IPS-18a (cell line): ENCODE results near the gene ARHGEF2.
"Not testable (repeated sequence)": the region's sequence is repeated elsewhere in the genome, so short reads cannot be mapped to it uniquely, and the experiment has no call there.

Source experiments
- H3K27ac ChIP-seq: one replicate; pipeline ENCODE4 v1.5.1; 2013; ENCODE audit warnings: low read length
- H3K27me3 ChIP-seq: one replicate; pipeline ENCODE4 v1.6.1; 2013; ENCODE audit warnings: mild to moderate bottlenecking, low read length; ENCODE audit not compliant: control insufficient read depth, insufficient read depth
- H3K36me3 ChIP-seq: one replicate; pipeline ENCODE4 v1.6.1; 2013; ENCODE audit warnings: low read depth, low read length; ENCODE audit not compliant: control insufficient read depth
- H3K4me1 ChIP-seq: one replicate; pipeline ENCODE4 v1.6.1; 2013; ENCODE audit warnings: low read depth, low read length; ENCODE audit not compliant: control insufficient read depth
- H3K4me3 ChIP-seq: one replicate; pipeline ENCODE4 v1.5.1; 2013; ENCODE audit warnings: low read length
- H3K9ac ChIP-seq: one replicate; pipeline ENCODE4 v1.6.1; 2013; ENCODE audit warnings: mild to moderate bottlenecking, low read length, moderate library complexity
- H3K9me3 ChIP-seq: one replicate; pipeline ENCODE4 v1.6.1; 2013; ENCODE audit warnings: low read depth, low read length; ENCODE audit not compliant: control insufficient read depth

The ARHGEF2 gene

DNA sequence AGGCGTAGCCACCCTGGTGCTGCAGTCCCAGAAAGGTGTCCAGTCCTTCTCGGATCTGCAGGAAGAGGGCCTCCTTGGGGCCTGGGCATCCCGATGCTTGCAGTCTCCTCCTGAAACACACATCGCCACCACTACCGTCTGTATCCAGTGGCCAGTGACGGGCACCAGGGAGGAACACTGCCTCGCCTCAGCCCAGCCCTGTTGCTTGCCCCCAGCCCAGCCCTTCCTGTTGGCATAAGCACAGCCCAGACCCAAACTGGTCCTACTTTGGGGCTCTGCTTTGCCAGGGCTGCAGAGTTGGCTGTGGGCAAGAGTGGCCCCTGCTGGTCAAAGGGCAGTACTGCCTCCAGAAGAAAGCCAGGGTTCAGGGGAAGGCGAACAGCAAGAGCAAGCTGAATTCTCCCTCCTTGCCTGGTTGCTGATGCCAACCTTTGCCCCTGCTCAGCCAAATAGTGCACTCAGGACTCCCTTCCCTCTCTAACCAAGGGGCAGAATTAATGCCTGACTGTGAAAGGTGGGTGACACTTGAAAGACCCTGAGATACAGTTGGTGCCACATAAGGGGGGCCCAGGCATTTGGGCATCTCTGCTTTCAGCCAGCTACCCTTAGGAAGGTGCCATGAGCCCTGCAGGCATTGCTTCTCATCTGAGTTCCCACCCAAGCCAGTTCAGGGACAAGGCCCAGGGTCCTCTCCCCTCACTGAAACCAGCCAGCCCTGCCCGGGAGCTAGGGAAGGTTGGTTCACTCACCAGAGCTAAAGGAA is 11.1 kb upstream of the ARHGEF2 start:
- H3K4me1 ChIP-seq, result peaks cover 7% of the 10 kb centered on the region
- H3K9ac ChIP-seq, result no peak overlapping the region
- no peak overlapping the region for H3K4me3 ChIP-seq

DNA sequence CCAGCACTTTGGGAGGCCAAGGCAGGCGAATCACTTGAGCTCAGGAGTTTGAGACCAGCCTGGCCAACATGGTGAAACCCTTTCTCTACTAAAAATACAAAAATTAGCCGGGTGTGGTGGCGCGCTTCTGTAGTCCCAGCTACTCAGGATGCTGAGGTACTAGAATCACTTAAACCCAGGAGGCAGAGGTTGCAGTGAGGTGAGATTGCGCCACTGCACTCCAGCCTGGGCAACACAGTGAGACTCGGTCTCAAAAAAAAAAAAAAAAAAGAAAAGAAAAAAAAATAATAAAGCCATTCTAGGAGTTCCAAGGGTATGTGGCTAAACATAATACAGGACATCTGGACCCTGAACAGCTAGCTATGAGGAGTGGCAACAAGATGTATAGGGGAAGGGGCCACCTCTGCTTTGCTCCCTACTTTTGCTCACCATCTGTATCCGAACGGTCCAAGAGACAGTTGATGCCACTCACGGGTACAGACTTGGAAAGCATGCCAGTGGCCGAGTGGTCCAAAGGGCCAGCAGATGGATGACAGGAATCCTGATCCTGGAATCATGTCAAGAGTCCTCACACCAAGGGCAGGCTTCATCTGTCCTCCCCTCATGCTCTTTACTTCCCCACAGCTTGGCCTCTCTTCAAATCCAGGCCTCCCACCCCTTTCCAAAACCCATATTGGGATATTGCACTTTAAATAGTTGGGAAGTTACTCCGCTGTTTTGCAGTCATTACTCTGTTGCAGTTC is 6.7 kb upstream of the ARHGEF2 start:
- H3K27me3 ChIP-seq, H3K9me3 ChIP-seq, H3K4me3 ChIP-seq, H3K36me3 ChIP-seq, H3K9ac ChIP-seq, H3K27ac ChIP-seq: not testable (repeated sequence)
- H3K4me1 ChIP-seq, result peaks cover 23% of the 10 kb centered on the region

More for the DNA sequence above, 11.1 kb upstream of the ARHGEF2 start:
- Histone ChIP-seq H3K27me3 (no peaks in the 10 kb centered on the region), H3K27ac (no peak overlapping the region), H3K36me3 (no peaks in the 10 kb centered on the region), H3K9me3 (no peaks in the 10 kb centered on the region)

DNA sequence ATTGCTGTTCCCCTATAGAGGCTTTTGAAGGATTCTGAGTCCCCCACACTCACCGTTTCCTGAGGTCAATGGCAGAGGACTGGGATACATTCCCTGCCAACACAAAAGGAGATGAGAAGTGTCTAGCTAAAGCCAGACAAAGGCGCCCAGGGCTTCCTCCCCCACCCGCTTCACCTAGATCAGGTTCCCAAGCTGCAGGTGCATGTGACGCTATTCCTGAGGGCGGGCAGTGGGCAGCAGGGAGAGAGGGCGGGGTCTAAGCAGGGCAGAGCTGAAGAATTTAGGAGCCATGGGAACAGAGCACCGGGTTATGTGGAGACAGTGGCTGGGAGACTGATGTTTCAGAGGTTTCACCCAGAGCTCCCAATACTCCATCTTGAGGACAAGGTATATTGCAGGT is 6.0 kb upstream of the ARHGEF2 start:
- Histone ChIP-seq H3K9me3 (no peaks in the 10 kb centered on the region), H3K36me3 (no peaks in the 10 kb centered on the region), H3K4me1 (peaks cover 30% of the 10 kb centered on the region), H3K27ac (peak overlapping the region; percentile 25), H3K4me3 (peak overlapping the region; percentile 38), H3K27me3 (no peaks in the 10 kb centered on the region), H3K9ac (no peak overlapping the region)

DNA sequence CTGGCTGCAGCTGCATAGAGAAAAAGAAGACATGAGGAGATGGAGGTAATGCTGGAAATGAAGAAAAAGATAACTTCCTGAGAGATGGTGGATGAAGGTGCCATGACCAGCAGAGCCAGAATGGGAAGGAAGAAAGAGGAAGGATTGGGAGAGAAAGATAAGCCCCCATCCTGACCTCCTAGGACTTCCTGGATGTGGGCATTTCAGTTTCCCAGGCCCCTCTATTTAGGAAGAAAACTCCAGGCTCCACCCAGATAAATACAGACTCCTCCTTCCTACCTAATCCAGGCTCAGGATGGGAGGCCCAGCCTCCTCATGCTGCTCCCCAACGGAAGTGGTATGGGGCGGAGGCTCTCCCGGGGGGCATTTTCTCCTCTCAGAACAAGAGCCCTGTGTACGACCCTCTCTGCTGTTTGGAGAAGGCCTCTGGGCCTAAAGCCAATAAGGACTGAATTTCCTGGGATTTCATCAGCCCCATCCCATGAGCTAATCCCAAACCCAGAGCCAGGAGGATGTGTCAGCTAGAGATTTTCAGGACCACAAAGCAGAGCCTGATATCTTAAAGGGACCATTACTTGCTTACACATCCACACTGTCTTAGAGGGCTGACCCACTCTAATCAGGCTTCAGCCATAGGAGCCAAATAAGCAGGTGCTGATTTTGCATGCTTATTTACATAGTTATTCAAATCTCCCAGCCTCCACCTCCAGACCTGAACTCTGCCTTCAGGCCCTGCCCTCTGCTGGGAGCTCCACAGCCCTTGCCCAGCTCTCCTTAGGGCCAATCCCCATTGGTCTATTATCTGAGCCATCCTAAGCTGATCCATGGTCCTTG is 5.1 kb upstream of the ARHGEF2 start:
- Histone ChIP-seq H3K4me1 (peaks cover 30% of the 10 kb centered on the region), H3K9ac (no peak overlapping the region), H3K9me3 (no peaks in the 10 kb centered on the region), H3K4me3 (peak overlapping the region; percentile 38), H3K36me3 (no peaks in the 10 kb centered on the region), H3K27ac (peak overlapping the region; percentile 25), H3K27me3 (no peaks in the 10 kb centered on the region)

DNA sequence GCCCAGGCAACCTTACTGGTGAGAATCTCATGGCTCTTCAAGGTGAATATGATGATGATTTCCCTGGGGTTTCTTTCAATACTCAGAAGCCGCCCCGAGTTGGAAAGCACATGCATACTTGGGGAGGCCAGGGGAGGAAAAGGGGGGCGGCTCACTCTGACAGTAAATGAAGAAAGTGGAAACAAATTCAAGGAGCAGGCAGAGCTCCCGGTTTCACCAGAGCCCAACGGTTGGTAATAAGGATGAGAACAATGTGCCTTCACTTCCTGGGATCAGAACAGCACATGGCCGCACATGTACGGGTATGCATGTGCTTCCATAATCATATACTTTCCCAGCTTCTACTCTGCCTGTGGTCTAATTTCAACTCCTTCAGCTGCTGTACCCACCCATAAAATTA is 3.8 kb upstream of the ARHGEF2 start:
- no peak overlapping the region for H3K9ac ChIP-seq
- H3K9me3 ChIP-seq, result no peaks in the 10 kb centered on the region
- H3K4me3 ChIP-seq, result no peak overlapping the region
- H3K27me3 ChIP-seq, result no peaks in the 10 kb centered on the region
- no peaks in the 10 kb centered on the region for H3K36me3 ChIP-seq
- peaks cover 31% of the 10 kb centered on the region for H3K4me1 ChIP-seq
- no peak overlapping the region for H3K27ac ChIP-seq

DNA sequence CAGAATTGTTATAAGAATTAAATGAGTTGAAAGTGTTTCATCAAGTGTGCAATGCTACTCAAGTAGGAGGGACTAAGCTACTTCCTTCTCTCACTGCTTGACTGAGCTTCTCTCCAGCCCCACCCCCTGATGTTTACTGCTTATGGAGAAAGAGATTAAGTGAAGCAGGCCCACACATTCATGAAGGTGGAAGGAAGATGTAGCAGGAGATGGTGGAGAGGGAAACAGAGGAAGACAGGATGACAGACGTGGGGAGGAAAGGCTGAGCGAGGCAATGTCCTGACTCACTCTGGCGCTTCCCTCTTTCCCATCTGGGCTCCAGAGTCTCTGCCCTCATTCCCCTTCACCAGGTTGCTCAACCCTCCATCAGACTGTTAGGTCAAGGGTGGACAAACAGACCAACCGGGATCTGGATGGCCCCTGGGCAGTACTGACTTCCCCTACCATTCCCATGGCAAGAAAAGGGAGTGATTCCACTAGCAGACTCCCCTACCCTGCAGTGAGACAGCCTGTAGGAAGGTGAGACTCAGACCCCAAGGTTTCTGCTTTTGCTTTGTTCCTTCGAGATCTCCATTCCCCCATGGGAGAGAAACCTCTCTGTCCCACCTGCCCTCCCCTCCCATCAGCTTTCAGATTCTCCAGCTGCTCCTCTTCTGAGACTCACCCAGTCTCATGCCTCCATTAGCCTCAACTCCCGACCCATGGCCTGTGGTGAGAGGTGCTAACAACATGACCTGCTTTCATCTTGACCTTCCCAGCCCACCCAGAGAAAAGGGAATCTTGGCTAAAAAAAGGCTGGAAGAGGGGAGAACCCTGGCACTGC is 3.1 kb upstream of the ARHGEF2 start:
- H3K9ac ChIP-seq, result no peak overlapping the region
- peaks cover 36% of the 10 kb centered on the region for H3K4me1 ChIP-seq
- no peak overlapping the region for H3K4me3 ChIP-seq
- no peak overlapping the region for H3K27ac ChIP-seq
- no peaks in the 10 kb centered on the region for H3K36me3 ChIP-seq
- no peaks in the 10 kb centered on the region for H3K9me3 ChIP-seq
- H3K27me3 ChIP-seq, result no peaks in the 10 kb centered on the region

DNA sequence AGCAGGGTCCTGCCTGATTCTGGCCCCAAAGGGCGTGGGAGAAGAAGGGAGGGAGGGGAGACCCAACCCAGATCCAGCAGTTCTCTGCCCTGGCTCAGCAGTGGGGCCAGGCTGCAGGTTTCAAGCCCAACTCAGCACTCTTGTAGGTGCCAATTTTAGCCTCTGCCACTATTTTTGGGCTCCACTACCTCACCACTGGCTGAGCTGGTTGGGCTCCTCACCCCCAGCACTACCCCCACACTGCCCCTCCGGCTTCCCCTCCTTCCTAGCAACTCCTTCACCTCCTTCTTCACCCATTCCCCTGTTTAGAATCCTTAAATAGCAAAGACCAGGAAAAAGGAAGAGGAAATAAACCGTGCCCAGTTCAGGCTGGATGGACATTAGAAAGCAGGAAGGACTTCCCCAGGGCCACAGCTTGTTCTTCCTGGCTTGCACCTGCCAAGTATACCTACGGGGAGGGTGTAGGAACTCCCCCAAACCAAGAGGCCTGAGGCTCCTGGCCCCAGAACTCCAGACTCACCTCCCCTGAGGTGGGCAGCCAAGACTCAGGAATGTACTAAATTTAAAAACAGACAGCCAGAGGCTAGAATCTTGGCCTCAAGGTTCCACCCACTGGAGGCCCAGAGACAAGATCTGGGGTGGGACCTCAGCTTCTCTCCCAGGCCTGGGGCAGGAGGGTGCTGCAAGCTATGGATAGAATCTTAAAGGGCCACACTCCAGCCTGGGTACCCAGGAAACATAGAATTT is 1.4 kb upstream of the ARHGEF2 start:
- Histone ChIP-seq H3K27me3 (no peaks in the 10 kb centered on the region), H3K9me3 (no peaks in the 10 kb centered on the region), H3K27ac (peak overlapping the region; percentile 73), H3K4me3 (peak overlapping the region; percentile 70), H3K9ac (peak overlapping the region; percentile 88), H3K4me1 (peaks cover 47% of the 10 kb centered on the region), H3K36me3 (no peaks in the 10 kb centered on the region)

DNA sequence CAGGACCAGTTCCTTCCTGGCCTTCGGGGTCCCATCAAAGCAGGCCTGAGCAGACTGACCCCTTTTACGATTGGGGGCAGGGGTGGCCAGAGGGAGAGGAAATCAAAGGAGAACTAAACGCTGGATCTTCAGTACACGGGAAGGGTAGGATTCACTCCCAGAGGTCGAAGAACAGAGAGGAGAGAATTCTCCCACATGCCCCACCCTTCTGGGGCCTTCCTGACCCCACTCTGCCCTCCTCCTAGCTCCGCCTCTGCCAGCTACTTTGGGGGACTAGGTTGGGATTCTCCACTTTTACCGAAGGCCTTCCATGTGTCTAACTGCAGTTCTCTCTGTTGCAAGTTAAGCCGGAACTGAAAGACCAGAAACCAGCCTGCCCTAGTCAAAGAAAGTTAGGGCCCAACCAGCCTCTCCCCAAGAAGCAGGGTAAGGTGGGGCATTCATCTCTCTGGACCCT is 654 bp upstream of the ARHGEF2 start:
- H3K9me3 ChIP-seq, result no peaks in the 10 kb centered on the region
- peak overlapping the region; percentile 73 for H3K27ac ChIP-seq
- no peaks in the 10 kb centered on the region for H3K27me3 ChIP-seq
- peak overlapping the region; percentile 88 for H3K9ac ChIP-seq
- H3K36me3 ChIP-seq, result no peaks in the 10 kb centered on the region
- peak overlapping the region; percentile 70 for H3K4me3 ChIP-seq
- peaks cover 52% of the 10 kb centered on the region for H3K4me1 ChIP-seq

DNA sequence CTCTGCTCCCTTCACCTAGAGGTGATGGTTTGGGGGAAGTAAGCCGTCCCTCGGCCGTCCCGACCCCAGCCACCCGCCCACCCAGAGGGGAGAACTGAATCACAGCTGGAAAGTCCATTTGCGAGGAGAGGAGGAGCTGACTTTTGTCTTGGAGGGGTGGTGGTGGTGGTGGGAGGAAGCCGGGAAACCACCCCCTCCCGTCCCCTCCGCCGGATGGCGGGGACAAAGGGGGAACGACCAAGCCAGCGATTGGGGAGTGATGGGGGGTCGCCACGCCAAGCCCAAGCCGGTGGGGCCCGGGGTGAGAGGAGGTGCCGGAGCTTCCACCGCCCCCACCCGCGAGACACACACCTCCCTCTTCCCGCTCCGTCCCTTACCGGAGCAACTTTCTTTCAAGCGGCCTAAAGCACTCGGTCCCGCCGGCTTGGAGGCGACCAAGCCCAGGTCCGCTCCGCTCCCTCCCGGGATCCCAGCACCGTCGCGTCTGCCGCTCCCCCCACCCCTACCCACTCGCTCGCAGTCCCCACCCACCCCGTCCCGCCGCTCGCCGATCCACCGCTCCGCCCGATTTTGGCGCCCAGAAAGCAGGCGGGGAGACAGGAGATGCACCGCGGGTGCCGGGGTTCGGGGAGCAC is 540 bp downstream of the ARHGEF2 start:
- no peaks in the 10 kb centered on the region for H3K27me3 ChIP-seq
- peak overlapping the region; percentile 70 for H3K4me3 ChIP-seq
- H3K9ac ChIP-seq, result peak overlapping the region; percentile 88
- H3K4me1 ChIP-seq, result peaks cover 43% of the 10 kb centered on the region
- no peaks in the 10 kb centered on the region for H3K9me3 ChIP-seq
- H3K27ac ChIP-seq, result peak overlapping the region; percentile 57
- H3K36me3 ChIP-seq, result no peaks in the 10 kb centered on the region
